GM12892 (cell line): Measurements from ENCODE around the gene S100A4.

ENCODE experiments used
- POLR2A ChIP-seq: IDR thresholded peaks from 2 replicates; pipeline ENCODE4 v1.6.1; 2011; ENCODE audit warnings: low read depth, low read length, control low read depth
- POLR2AphosphoS5 ChIP-seq: IDR thresholded peaks from 2 replicates; pipeline ENCODE4 v1.6.1; 2011; ENCODE audit warnings: low read depth, low read length, control low read depth
- TAF1 ChIP-seq: IDR thresholded peaks from 2 replicates; pipeline ENCODE4 v1.6.1; 2011; ENCODE audit warnings: low read depth, mild to moderate bottlenecking, control low read depth, low read length, borderline replicate concordance

DNA sequence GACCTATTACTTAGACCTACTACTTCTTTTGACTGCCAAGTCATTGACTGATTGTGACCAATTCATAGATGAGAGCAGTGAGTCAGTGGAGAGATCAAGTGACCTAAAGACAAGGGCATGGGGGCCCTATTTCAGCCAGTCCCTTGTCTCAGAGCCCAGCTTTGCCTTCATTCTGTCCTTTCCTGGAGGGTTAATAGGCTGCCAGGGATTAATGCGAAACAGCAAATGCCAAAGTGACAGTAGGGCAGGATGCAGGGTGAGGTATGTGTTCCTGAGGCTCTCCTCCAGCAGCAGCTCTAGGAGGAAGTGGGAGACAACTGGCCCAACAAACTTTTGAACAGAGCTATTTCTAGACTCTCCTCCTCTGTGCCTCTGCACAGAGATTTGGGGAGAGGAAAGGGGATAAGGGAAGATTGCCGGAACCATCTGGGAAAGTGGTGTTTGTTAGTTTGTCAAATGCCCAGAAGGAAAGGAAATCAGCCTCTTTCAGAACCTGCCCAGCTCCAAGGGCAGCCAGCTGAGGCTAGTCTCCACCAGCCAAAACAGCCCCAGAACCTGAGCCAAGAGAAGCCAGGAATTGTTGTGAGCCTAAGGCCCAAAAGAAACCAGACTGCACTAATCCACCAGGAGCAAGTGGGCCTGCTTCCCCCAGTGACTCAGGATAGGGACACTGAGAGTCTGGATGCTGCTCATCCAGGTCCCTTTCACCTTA is 8.4 kb upstream of the S100A4 start:
- TF ChIP-seq POLR2A: no peak
- TF ChIP-seq TAF1: no peak
- no peak for TF ChIP-seq POLR2AphosphoS5
